Daoy (cell line): ENCODE data around the gene ADCY10. TPM values are rescaled to one million over a fixed set of nuclear protein-coding genes. Genes with fewer than 3 reads are reported as not detected.
A peak's percentile ranks its signal among the peaks of the same experiment; 100 is the strongest.

Experiments
- DNase-seq: peaks from one replicate; pipeline ENCODE4 v3.0.0-alpha.2; 2015; ENCODE audit warnings: low read depth
- total RNA-seq: library from RNA; depleted of rRNA; stranded (reverse); fragments of >200 nt; shearing (Covaris generic); gene quantifications from 2 replicates; pipeline ENCODE4 v1.2.3, GENCODE V29; 2014; rRNA removed

The ADCY10 gene
- total RNA-seq, 1 experiment from 2014 or later, result not detected

DNA sequence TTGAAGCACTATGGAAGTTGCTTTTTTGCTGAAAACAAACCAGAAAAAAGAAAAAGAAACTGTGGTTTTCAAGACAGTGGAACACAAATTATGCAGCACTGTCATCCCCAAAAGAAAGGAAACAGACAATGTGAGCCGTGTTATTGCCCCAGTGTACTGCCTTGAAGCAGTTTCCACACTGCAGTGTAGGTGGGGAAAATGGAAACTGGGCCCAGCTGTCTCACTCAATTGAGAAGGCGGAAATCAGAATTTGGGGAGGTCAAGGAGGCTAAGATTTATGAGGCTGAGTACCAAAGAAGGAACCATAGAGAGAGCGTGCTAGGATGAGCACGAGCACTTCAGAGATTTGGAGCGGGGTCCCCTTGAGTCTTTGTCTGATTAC is 136.7 kb downstream of the ADCY10 start:
- no peak for DNase-seq

DNA sequence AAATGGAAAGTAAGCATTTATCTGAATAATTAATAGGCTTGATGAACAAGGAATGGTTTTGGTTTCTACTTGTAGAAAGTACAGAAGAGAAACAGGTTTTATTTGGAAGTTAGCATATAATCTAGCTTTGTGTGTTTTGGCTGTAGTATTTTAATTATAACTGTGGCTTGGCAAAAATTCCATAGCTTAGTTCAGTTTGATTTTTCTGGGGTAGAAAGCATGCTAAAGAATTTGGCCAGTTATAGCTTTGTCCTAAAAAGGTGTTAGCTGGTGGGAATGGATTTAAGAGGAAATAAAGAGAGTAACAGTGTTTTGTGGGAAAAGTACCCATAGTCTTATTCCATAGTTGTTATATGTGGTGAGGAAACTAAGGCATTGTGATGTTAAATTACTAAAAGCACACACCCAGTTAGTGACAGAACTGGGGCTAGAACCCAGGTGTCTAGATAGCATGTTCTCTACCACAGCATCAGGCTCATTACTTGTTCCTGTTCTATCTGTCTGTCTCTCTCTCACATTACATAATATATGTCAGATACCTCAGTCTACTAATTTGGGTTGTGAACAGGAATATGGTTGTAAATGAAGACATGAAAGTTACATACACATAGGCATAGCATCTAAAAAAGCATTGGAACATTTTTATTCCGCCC is 137.2 kb downstream of the ADCY10 start:
- DNase-seq, result no peak

GRCh38 chr1:167776151-167776550 is 137.8 kb downstream of the ADCY10 start:
- no peak for DNase-seq

DNA sequence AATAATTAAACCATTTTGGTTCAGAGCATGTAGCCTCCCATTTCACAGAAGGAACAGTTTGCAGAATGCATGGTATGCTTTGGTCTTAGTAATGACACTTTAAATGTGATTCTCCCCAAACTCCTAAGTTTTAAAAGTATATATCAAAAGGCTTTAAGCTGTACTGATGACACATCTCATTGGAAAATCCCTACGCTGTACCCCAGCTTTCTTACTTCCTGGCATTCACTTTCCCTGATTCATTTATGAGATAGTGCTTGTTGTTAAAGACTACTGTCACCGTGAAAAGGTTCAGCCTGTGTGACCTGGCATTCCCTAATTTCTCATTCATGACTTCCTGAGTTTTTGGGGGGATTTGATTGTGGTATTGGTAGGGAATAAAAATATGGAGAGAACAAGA is 138.8 kb downstream of the ADCY10 start:
- peak; percentile 32 for DNase-seq

DNA sequence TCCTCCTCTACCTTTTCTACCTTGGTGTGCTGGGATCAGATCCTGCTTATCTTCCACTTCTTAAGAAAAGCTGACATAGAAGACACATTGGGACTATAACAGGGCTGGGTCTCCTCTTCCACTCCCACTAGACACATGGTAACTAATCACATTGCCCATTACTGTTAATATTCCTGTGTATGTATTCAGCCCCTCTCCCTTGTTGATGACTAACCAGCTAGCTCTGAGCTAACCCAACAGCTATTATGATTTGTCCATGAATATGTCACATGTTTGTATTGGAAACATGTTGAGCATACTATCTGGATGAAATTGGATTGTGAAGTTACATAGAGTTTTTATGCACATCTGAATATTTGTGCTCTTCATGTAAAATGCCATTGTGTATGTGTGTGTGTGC is 139.2 kb downstream of the ADCY10 start:
- peak; percentile 32 for DNase-seq

DNA sequence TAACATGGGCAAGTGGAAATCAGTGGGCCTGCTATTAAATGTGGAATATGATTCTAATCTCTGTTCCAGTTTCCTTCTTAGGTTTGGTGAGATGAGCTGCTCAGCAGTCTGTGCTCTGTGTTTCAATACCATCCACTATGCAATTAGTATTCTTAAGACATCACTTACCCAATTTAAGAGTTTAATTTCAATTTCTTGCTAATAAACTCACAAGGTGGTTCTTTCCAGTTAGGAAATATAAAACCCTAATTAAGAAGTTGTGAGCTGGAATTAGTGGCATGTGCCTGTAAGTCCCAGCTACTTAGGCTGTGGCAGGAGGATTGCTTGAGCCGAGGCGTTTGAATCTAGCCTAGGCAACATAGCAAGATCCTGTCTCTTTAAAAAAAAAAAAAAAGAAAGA is 140.4 kb downstream of the ADCY10 start:
- no peak for DNase-seq

- no peak for DNase-seq
Observed at GRCh38 chr1:167772436-167772835, 141.5 kb downstream of the ADCY10 start.

DNA sequence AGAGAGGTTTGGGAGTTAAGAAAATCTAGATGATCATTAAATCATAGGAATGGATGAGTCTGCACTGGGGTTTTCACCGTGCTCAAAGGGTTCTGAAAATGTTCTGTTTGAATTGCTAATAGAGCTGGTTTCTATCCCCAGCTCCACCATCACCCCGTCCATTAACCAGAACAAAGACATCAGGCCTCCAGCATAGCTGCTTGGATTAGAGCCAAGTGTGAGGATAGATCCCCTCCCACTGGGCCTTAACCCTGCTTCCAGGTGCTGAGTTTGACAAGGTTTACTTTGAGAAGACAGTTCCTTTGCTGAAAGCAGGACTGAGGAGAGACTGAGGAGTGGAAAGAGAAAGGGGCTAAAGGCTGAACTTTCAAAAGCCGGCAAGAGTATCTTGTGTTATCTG is 143.8 kb downstream of the ADCY10 start:
- no peak for DNase-seq

GRCh38 chr1:167767761-167768160 is 146.2 kb downstream of the ADCY10 start:
- DNase-seq, result no peak

DNA sequence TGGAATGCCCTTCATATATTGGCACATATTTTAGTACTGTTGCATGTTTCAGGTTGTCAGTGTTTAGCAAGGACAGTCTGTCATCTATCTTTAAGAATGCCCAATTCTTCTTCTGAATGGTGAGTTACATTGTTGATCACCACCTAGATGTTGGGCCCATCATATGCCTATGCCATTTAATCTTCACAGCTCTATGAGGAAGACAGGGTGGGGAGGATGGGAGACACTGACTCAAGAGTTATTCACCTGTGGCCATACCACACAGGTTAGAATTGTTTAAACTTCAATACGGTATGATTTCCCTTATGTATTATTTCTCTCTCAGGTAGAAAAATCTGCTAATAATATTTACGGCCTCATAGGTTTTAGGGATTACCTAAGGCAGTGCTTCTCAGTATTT is 147.4 kb downstream of the ADCY10 start:
- no peak for DNase-seq

DNA sequence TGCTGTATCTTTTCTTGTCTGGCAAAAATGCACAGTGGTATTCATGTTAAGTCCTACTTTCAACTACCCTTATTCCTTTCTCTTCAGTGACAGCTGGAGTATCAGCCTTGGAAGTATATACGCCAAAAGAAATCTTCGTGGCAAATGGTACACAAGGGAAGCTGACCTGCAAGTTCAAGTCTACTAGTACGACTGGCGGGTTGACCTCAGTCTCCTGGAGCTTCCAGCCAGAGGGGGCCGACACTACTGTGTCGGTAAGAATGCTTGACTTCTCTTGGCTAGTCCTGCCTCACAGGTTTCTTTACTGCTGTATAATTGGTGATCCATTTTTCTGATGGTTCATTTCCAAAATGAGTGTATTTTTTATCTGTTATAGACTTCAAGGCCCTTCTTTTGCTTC is 148.4 kb downstream of the ADCY10 start:
- no peak for DNase-seq

GRCh38 chr1:167764458-167765330 is 149.2 kb downstream of the ADCY10 start:
- no peak for DNase-seq

DNA sequence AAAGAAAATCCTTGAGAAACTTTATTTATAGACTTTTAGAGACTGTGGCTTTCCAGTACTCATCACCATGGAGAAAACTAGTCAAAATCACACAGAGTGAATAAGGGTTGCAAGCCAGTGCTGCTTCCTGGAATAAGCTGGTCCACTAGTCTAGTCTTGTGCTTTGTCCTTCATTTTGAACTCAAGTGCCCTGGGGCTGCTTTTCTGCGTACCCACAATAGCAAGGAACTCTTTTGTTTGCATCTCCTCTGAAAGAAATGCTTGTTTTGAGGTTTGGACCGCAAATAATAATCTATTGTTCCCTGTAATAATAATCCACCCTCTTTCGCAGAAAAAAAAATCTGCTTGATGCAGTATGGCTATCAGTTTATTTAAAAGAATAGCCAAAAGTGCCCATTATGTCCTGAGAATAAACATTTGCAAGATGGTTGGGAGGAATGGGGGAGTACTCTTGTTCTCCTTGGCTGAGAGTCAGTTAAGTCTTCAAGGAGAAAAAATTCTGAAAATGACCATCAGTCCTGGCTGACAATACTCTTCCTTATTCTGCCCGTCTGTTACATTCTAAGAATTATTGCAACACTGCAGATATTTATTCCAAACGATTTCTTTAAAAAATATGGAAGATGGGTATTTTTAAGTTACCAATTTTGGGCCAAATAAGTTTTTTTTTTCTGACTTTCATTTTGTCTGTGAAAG is 150.3 kb downstream of the ADCY10 start:
- DNase-seq, result no peak

DNA sequence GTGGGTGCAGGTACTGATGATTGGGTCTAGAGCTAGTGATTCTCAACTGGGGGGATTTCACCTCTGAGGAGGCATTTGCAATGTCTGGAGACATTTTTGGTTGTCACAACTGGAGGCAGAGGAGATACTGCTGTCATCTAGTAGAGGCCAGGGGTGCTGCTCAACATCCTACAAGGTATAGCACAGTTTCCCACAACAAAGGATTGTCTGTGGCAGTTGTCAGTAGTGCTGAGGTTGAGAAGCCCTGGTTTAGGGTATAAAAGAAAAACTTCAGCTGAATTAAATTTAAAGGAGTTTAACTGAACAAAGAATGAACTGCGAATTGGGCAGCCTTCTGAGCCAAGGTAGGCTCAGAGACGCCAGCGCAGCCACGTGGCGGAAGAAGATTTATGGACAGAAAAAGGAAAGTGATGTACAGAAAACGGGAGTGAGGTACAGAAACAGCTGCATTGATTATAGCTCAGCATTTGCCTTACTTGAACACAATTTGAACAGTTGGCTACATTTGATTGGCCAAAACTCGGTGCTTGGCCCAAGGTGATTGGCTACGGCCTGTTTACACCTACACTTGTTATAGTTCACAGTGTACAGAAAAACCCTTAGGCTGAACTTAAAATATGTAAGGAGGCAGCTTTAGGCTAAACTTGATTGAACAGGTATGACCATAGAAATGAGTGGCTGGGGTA is 151.7 kb downstream of the ADCY10 start:
- DNase-seq, result no peak

- DNase-seq, result no peak
Observed at GRCh38 chr1:167761400-167761799, 152.5 kb downstream of the ADCY10 start.

Other genes with a start within 250 kb of the ADCY10 start
- 52.1 and 66.0 TPM in 2 replicates for gene MPZL1, start 192.2 kb downstream of the ADCY10 start, total RNA-seq
- 20.9 and 26.9 TPM in 2 replicates for gene DCAF6, start 22.5 kb upstream of the ADCY10 start, total RNA-seq
- gene MPC2, start 22.9 kb upstream of the ADCY10 start, total RNA-seq, result 58.5 and 67.5 TPM in 2 replicates
- 8.8 and 8.9 TPM in 2 replicates for gene GPR161, start 222.8 kb upstream of the ADCY10 start, total RNA-seq